Measurements from ENCODE around the gene MAPK7.

The MAPK7 gene

GRCh38 chr17:19362277-19363113, 15.8 kb upstream of the MAPK7 start, which contains the start of gene B9D1 (continued):
- TF ChIP-seq ZNF394 (tag by site-specific recombination; IDR thresholded peaks at IDR 0.05; ENCODE audit: borderline replicate concordance), result peak; percentile 63; the same call in 1 of the 2 replicates
- no peak for TF ChIP-seq ZNF132 (tag by site-specific recombination; IDR thresholded peaks at IDR 0.05; ENCODE audit: borderline replicate concordance)
- TF ChIP-seq ZNF221 (tag by site-specific recombination; IDR thresholded peaks at IDR 0.05; ENCODE audit: borderline replicate concordance), result no peak
- TF ChIP-seq ZIC2 (tag by site-specific recombination; IDR thresholded peaks at IDR 0.05), result peak; percentile 58
- peak; percentile 84 for TF ChIP-seq ZNF600 (tag by site-specific recombination; IDR thresholded peaks at IDR 0.05)
- no peak for TF ChIP-seq YY2 (tag by site-specific recombination; IDR thresholded peaks at IDR 0.05)
- TF ChIP-seq PRDM6 (tag by site-specific recombination; IDR thresholded peaks at IDR 0.05), result no peak
- peak; percentile 85 for TF ChIP-seq ZNF660 (tag by site-specific recombination; IDR thresholded peaks at IDR 0.05)
- no peak for TF ChIP-seq ZNF280C (tag by site-specific recombination; IDR thresholded peaks at IDR 0.05)
- no peak for TF ChIP-seq ZNF529 (tag by site-specific recombination; IDR thresholded peaks at IDR 0.05; ENCODE audit: insufficient replicate concordance)
- 0 out of 2 replicates have a peak, but pooled peaks have one; percentile 26 for TF ChIP-seq ZNF10 (tag by site-specific recombination; IDR thresholded peaks at IDR 0.05)
- no peak for TF ChIP-seq ZFP41 (tag by site-specific recombination; IDR thresholded peaks at IDR 0.05; ENCODE audit: borderline replicate concordance)
- no peak for TF ChIP-seq ZNF555 (tag by site-specific recombination; conservative IDR thresholded peaks at IDR 0.05)
- no peak for TF ChIP-seq ZNF580 (tag by site-specific recombination; IDR thresholded peaks at IDR 0.05)

- no peaks in the 10 kb centered on the region for H3K9me3 ChIP-seq (ENCODE audit: control insufficient read depth, insufficient read depth, low read depth, low read length)
- H3K4me3 ChIP-seq (ENCODE audit: low read depth, low read length), result peak overlapping the region; percentile 81
- CTCF ChIA-PET, result interaction anchor here (0.6 to 5.6 kb wide), 58 partner anchors 9 to 876 kb away, joined by 3 to 156 read pairs (median 5); partner anchors contain the start of genes ALDH3A2, MAPK7, MFAP4 and RNF112
- peaks cover 5% of the 10 kb centered on the region for H3K4me1 ChIP-seq (ENCODE audit: control insufficient read depth, insufficient read depth, low read length)
- POLR2A ChIA-PET, result interaction anchor here (0.6 to 1.9 kb wide), 11 partner anchors 9 to 401 kb away, joined by 3 to 48 read pairs (median 5); partner anchors contain the start of genes MAPK7 and MFAP4
- no peak overlapping the region for H3K27ac ChIP-seq (ENCODE audit: extremely low read depth, low read depth, low read length)
- TF ChIP-seq ZNF362 (tag by site-specific recombination; IDR thresholded peaks at IDR 0.05) (no peak), ZNF112 (tag by site-specific recombination; IDR thresholded peaks at IDR 0.05) (no peak), ZBTB10 (tag by site-specific recombination; IDR thresholded peaks at IDR 0.05) (no peak; the same call in 1 of the 2 replicates), ZNF645 (tag by site-specific recombination; IDR thresholded peaks at IDR 0.05) (no peak), ZBTB48 (tag by site-specific recombination; IDR thresholded peaks at IDR 0.05) (0 out of 2 replicates have a peak, but pooled peaks have one; percentile 10), ZNF530 (tag by site-specific recombination; IDR thresholded peaks at IDR 0.05; ENCODE audit: low read depth) (no peak), ZNF121 (tag by site-specific recombination; IDR thresholded peaks at IDR 0.05) (no peak), ZIC2 (tag by site-specific recombination; IDR thresholded peaks at IDR 0.05) (no peak)
- H3K36me3 ChIP-seq (ENCODE audit: control insufficient read depth in 2 of 2, insufficient read depth in 1 of 2, low read length in 2 of 2), result peaks cover 0 to 22% of the 10 kb centered on the region in 2 experiments; a peak in 1 of 3 replicates
Observed at GRCh38 chr17:19363114-19363438, 15.2 kb upstream of the MAPK7 start.
